Progenitor cell of endocrine pancreas (in vitro differentiated cells): Measurements from ENCODE around the gene CFAP210. TPM values are rescaled to one million over a fixed set of nuclear protein-coding genes. Genes with fewer than 3 reads are reported as not detected.

Source experiments
- DNase-seq: peaks from one replicate; pipeline ENCODE4 v3.0.0; 2021; ENCODE audit warnings: low spot score; ENCODE audit not compliant: unreplicated experiment
- H3K27ac Mint-ChIP-seq: 2 replicates; pipeline ENCODE4 v1.8.0; 2021; ENCODE audit warnings: mild to moderate bottlenecking, moderate library complexity, mixed read lengths
- H3K27me3 Mint-ChIP-seq: 2 replicates; pipeline ENCODE4 v1.8.0; 2021; ENCODE audit warnings: mixed read lengths
- H3K36me3 Mint-ChIP-seq: 2 replicates; pipeline ENCODE4 v1.8.0; 2022; ENCODE audit warnings: mixed read lengths; ENCODE audit not compliant: insufficient read depth
- H3K4me1 Mint-ChIP-seq: 2 replicates; pipeline ENCODE4 v1.8.0; 2021; ENCODE audit warnings: low read depth, mixed read lengths
- H3K4me3 Mint-ChIP-seq: 2 replicates; pipeline ENCODE4 v1.8.0; 2021; ENCODE audit warnings: low read depth, mild to moderate bottlenecking, moderate library complexity, mixed read lengths
- H3K9me3 Mint-ChIP-seq: 2 replicates; pipeline ENCODE4 v1.8.0; 2021; ENCODE audit warnings: low read depth, mixed read lengths
- long read RNA-seq: library from polyadenylated mRNA; unstranded; transcript quantifications from one replicate; pipeline ENCODE4 v2.0.0, GENCODE V29; 2020
- total RNA-seq: library from RNA; stranded (reverse); gene quantifications from 2 replicates; pipeline ENCODE4 v1.2.1, GENCODE V29; 2021
- TF ChIP-seq, protein P1 (sequence below): fragments of 200-600 bp; sonication (generic); IDR thresholded peaks from one replicate; pipeline ENCODE4 v1.5.0; 2021; ENCODE audit warnings: antibody characterized with exemption, mild to moderate bottlenecking; ENCODE audit not compliant: unreplicated experiment

The CFAP210 gene, protein sequence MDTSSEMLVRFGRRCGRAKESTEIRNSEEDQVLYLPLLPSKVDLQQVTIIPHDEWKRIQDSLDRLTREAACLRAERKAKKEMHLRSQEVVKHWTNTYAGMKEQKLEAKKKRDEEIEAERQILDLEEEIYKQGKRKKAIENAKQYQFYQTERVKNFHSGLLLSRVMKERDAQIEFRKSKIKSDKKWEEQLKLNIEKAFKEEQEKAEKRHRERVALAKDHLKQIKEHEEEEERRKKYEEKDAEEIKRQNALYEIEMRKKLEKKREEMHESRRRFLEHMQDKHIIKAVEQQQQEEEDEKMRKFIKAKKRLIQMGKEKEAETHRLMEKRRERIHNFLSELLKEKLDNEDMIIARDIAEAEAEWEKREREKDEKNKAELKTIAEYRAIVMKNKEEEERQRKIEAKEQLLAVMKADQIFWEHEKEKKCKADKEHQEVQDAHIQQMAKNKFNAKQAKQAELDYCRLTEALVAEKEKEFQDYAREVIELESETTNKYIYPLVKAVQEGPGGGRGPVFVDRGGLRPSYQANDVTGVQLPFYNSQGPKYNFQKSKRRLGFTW
- total RNA-seq: 1.2 and 1.6 TPM in 2 replicates
- long read RNA-seq, partial matches to known transcripts: 0 of 46 reads
- long read RNA-seq, other reads (novel, unspliced or antisense): 46 of 46 reads

GRCh38 chr2:169694113-169694893, at the start of gene CFAP210, which contains the start of gene PHOSPHO2:
Gene CFAP210 (minus strand): TSS chr2:169694405. CDS start chr2:169694327, 78 bp downstream.
Gene PHOSPHO2 (plus strand): TSS chr2:169694469. CDS start chr2:169700972, 6,503 bp downstream.
- Mint-ChIP-seq H3K27ac (peak within 1 kb of the TSS; percentile 98), H3K9me3 (peaks cover 7% of the 10 kb centered on the region), H3K27me3 (no peaks in the 10 kb centered on the region), H3K4me3 (peak within 1 kb of the TSS; percentile 98), H3K4me1 (peaks cover 13% of the 10 kb centered on the region), H3K36me3 (peaks cover 8% of the 10 kb centered on the region)
- TF ChIP-seq, protein P1, sequence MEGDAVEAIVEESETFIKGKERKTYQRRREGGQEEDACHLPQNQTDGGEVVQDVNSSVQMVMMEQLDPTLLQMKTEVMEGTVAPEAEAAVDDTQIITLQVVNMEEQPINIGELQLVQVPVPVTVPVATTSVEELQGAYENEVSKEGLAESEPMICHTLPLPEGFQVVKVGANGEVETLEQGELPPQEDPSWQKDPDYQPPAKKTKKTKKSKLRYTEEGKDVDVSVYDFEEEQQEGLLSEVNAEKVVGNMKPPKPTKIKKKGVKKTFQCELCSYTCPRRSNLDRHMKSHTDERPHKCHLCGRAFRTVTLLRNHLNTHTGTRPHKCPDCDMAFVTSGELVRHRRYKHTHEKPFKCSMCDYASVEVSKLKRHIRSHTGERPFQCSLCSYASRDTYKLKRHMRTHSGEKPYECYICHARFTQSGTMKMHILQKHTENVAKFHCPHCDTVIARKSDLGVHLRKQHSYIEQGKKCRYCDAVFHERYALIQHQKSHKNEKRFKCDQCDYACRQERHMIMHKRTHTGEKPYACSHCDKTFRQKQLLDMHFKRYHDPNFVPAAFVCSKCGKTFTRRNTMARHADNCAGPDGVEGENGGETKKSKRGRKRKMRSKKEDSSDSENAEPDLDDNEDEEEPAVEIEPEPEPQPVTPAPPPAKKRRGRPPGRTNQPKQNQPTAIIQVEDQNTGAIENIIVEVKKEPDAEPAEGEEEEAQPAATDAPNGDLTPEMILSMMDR: no peak
- DNase-seq: peak; percentile 91

GRCh38 chr2:169743549-169743948, 49.3 kb upstream of the CFAP210 start:
- Mint-ChIP-seq H3K9me3 (no peaks in the 10 kb centered on the region), H3K4me3 (no peak overlapping the region), H3K4me1 (peaks cover 6% of the 10 kb centered on the region), H3K27ac (no peak overlapping the region), H3K36me3 (peaks cover 40% of the 10 kb centered on the region), H3K27me3 (no peaks in the 10 kb centered on the region)
- no peak for DNase-seq
- TF ChIP-seq, protein P1: no peak

DNA sequence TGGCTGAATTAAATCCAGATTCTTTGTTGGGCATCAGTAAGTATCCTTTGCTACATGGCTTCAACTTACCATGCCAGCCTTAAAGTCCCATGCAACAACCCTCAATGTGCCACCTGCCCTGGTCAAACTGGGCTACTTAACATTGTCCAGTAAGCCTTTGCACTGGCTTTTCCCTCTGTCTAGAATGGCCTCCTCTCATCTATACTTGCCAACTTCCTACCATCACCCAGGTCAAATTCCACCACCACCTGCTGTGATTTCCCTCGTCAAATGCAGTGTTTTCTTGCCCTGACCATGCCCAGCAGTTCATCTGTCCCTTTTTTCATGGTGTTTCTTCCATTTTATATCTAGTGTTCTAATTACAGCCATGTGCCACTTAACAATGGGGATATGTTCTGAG, 45.1 kb upstream of the CFAP210 start:
- Mint-ChIP-seq H3K27ac (peak overlapping the region; percentile 15), H3K27me3 (no peaks in the 10 kb centered on the region), H3K4me3 (no peak overlapping the region), H3K9me3 (no peaks in the 10 kb centered on the region), H3K4me1 (peaks cover 29% of the 10 kb centered on the region), H3K36me3 (peaks cover 23% of the 10 kb centered on the region)
- DNase-seq: no peak
- TF ChIP-seq, protein P1: no peak

- peaks cover 29% of the 10 kb centered on the region for H3K4me1 Mint-ChIP-seq
- TF ChIP-seq, protein P1: no peak
- H3K27ac Mint-ChIP-seq: peak overlapping the region; percentile 15
- H3K4me3 Mint-ChIP-seq: no peak overlapping the region
- DNase-seq: no peak
- H3K27me3 Mint-ChIP-seq: no peaks in the 10 kb centered on the region
- peaks cover 19% of the 10 kb centered on the region for H3K36me3 Mint-ChIP-seq
- H3K9me3 Mint-ChIP-seq: no peaks in the 10 kb centered on the region
These were observed 44.5 kb upstream of the CFAP210 start for GRCh38 chr2:169738566-169739229.
